Ishikawa (cell line): ENCODE results near the gene LMTK2.

Experiments used
- CEBPB ChIP-seq: IDR thresholded peaks from 2 replicates; pipeline ENCODE4 v1.6.1; 2012
- CREB1 ChIP-seq: IDR thresholded peaks from 2 replicates; pipeline ENCODE4 v1.6.1; 2012; ENCODE audit warnings: low read depth
- EGR1 ChIP-seq: IDR thresholded peaks from 2 replicates; pipeline ENCODE4 v1.6.1; 2012
- EP300 ChIP-seq: IDR thresholded peaks from 2 replicates; pipeline ENCODE4 v1.6.1; 2012; ENCODE audit warnings: borderline replicate concordance
- FOXM1 ChIP-seq: IDR thresholded peaks from 2 replicates; pipeline ENCODE4 v1.6.1; 2012; ENCODE audit warnings: low read depth, borderline replicate concordance
- MAX ChIP-seq: IDR thresholded peaks from 2 replicates; pipeline ENCODE4 v1.6.1; 2012
- NFIC ChIP-seq: IDR thresholded peaks from 2 replicates; pipeline ENCODE4 v1.6.1; 2012
- RAD21 ChIP-seq: IDR thresholded peaks from 2 replicates; pipeline ENCODE4 v1.6.1; 2012; ENCODE audit warnings: low read depth
- TAF1 ChIP-seq: IDR thresholded peaks from 2 replicates; pipeline ENCODE4 v1.6.1; 2012; ENCODE audit warnings: low read depth, mild to moderate bottlenecking
- TCF12 ChIP-seq: IDR thresholded peaks from 2 replicates; pipeline ENCODE4 v1.6.1; 2012; ENCODE audit warnings: low read depth
- TEAD4 ChIP-seq: IDR thresholded peaks from 2 replicates; pipeline ENCODE4 v1.6.1; 2012
- USF1 ChIP-seq: IDR thresholded peaks from 2 replicates; pipeline ENCODE4 v1.6.1; 2012
- YY1 ChIP-seq: IDR thresholded peaks from 2 replicates; pipeline ENCODE4 v1.6.1; 2012; ENCODE audit warnings: low read depth
- ZBTB7A ChIP-seq: IDR thresholded peaks from 2 replicates; pipeline ENCODE4 v1.6.1; 2012; ENCODE audit warnings: low read depth
- TF ChIP-seq, protein P1 (sequence below): IDR thresholded peaks from 2 replicates; pipeline ENCODE4 v1.6.1; 2012; ENCODE audit warnings: low read depth, mild to moderate bottlenecking

The LMTK2 gene

GRCh38 chr7:98236355-98237185, 129.9 kb downstream of the LMTK2 start:
- TF ChIP-seq CREB1 (no peak), FOXM1 (no peak), NFIC (no peak), CEBPB (no peak), TEAD4 (no peak)
- TF ChIP-seq, protein P1, sequence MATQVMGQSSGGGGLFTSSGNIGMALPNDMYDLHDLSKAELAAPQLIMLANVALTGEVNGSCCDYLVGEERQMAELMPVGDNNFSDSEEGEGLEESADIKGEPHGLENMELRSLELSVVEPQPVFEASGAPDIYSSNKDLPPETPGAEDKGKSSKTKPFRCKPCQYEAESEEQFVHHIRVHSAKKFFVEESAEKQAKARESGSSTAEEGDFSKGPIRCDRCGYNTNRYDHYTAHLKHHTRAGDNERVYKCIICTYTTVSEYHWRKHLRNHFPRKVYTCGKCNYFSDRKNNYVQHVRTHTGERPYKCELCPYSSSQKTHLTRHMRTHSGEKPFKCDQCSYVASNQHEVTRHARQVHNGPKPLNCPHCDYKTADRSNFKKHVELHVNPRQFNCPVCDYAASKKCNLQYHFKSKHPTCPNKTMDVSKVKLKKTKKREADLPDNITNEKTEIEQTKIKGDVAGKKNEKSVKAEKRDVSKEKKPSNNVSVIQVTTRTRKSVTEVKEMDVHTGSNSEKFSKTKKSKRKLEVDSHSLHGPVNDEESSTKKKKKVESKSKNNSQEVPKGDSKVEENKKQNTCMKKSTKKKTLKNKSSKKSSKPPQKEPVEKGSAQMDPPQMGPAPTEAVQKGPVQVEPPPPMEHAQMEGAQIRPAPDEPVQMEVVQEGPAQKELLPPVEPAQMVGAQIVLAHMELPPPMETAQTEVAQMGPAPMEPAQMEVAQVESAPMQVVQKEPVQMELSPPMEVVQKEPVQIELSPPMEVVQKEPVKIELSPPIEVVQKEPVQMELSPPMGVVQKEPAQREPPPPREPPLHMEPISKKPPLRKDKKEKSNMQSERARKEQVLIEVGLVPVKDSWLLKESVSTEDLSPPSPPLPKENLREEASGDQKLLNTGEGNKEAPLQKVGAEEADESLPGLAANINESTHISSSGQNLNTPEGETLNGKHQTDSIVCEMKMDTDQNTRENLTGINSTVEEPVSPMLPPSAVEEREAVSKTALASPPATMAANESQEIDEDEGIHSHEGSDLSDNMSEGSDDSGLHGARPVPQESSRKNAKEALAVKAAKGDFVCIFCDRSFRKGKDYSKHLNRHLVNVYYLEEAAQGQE = no peak

GRCh38 chr7:98238076-98238475, 131.4 kb downstream of the LMTK2 start:
- TF ChIP-seq MAX (no peak), EGR1 (no peak), RAD21 (no peak), TEAD4 (no peak), ZBTB7A (no peak), YY1 (no peak), EP300 (no peak), FOXM1 (no peak), CEBPB (no peak), TAF1 (no peak)

DNA sequence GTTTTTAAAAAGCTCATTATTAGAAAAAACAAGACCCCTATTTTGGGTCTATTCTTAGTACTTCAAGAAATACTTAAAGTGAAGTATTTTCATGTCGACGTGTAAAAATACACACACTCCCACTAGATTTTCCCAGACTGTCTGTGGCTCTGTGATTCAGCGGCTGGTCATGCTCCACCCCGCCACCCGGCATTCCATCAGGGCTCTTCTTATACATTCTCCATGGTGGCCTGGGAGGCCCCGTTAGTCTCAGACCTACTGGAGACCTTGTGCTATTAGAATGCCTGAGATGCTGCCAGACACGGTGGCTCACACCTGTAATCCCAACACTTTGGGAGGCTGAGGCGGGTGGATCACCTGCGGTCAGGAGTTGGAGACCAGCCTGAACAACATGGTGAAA, 132.3 kb downstream of the LMTK2 start:
- TF ChIP-seq FOXM1 (no peak), CEBPB (no peak), ZBTB7A (no peak), EGR1 (no peak), TCF12 (no peak), YY1 (no peak), MAX (no peak), EP300 (no peak), TAF1 (no peak), NFIC (no peak), CREB1 (no peak), TEAD4 (no peak), USF1 (no peak), RAD21 (no peak)
- TF ChIP-seq, protein P1 = no peak

GRCh38 chr7:98240961-98241673, 134.5 kb downstream of the LMTK2 start:
- TF ChIP-seq NFIC (no peak), RAD21 (peak; percentile 78)

DNA sequence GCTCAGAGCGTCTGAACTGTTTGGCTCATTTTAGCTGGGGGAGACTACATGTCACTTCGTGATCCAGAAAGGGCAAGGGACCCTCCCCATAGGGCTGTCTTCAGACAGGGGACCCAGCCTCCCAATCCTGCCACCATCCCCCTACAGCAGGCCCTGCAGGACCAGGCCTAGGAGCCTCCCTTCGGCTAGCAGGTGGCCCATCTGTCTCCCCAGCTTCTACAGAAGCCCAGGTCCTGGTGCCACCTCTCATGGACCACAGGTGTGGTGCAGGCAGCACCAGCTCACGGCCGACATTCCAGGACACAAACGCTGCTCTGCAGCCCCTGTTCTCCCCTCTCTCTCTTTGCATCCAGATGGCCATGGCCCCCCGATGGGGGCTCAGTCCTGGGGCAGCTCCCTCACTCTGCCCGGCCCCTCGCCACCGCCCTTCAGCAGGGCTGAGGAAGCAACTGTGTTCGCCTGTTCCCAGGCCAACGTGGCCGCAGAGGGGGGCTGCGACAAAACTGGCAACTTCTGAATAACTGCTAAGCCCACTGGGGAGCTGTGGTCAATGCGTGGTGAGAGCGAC, 135.1 kb downstream of the LMTK2 start:
- TF ChIP-seq EGR1 (no peak), YY1 (no peak), CEBPB (no peak), RAD21 (no peak), TAF1 (no peak), USF1 (no peak), ZBTB7A (no peak), FOXM1 (no peak), CREB1 (no peak), TCF12 (no peak), NFIC (no peak)

- TF ChIP-seq TEAD4 (no peak), CEBPB (no peak), EP300 (no peak), EGR1 (no peak)
- TF ChIP-seq, protein P1 = no peak
Measured at GRCh38 chr7:98242342-98242741, 135.7 kb downstream of the LMTK2 start.
